SKM-1 (cell line): ENCODE data around the gene ZSCAN12.
"Not testable (repeated sequence)": the region's sequence is repeated elsewhere in the genome, so short reads cannot be mapped to it uniquely, and the experiment has no call there.

Source experiments
- DNase-seq: peaks from one replicate; lab custom pipeline; 2025; ENCODE audit not compliant: unreplicated experiment; lab: John Stamatoyannopoulos, UW

ZSCAN12 gene

GRCh38 chr6:28395918-28396317, 3.6 kb downstream of the ZSCAN12 start:
- DNase-seq, result no peak

GRCh38 chr6:28393912-28394662, 5.5 kb downstream of the ZSCAN12 start:
- DNase-seq, result no peak

- DNase-seq, result no peak
Observed at GRCh38 chr6:28390688-28391087, 8.9 kb downstream of the ZSCAN12 start.

- DNase-seq, result no peak
Observed at GRCh38 chr6:28384143-28384533, 15.4 kb downstream of the ZSCAN12 start.

GRCh38 chr6:28383235-28384142, 16.1 kb downstream of the ZSCAN12 start:
- DNase-seq, result peak; percentile 52

GRCh38 chr6:28380381-28380780, 19.2 kb downstream of the ZSCAN12 start:
- no peak for DNase-seq

GRCh38 chr6:28378644-28379043, 20.9 kb downstream of the ZSCAN12 start:
- no peak for DNase-seq

GRCh38 chr6:28377879-28378278, 21.7 kb downstream of the ZSCAN12 start:
- DNase-seq, result no peak

- DNase-seq, result no peak
Observed at GRCh38 chr6:28373925-28374324, 25.6 kb downstream of the ZSCAN12 start.

GRCh38 chr6:28371706-28372451, 27.7 kb downstream of the ZSCAN12 start:
- DNase-seq, result no peak

- no peak for DNase-seq
Observed at GRCh38 chr6:28371280-28371679, 28.3 kb downstream of the ZSCAN12 start.

GRCh38 chr6:28370440-28370839, 29.1 kb downstream of the ZSCAN12 start:
- DNase-seq, result no peak

- no peak for DNase-seq
Observed at GRCh38 chr6:28369463-28369862, 30.1 kb downstream of the ZSCAN12 start.

- DNase-seq, result no peak
Observed at GRCh38 chr6:28368522-28368921, 31.0 kb downstream of the ZSCAN12 start.

- DNase-seq, result not testable (repeated sequence)
Observed at GRCh38 chr6:28365590-28365989, 34.0 kb downstream of the ZSCAN12 start.

- no peak for DNase-seq
Observed at GRCh38 chr6:28360961-28361360, 38.6 kb downstream of the ZSCAN12 start.

GRCh38 chr6:28359562-28359961, 40.0 kb downstream of the ZSCAN12 start:
- not testable (repeated sequence) for DNase-seq

- DNase-seq, result no peak
Observed at GRCh38 chr6:28357036-28357435, 42.5 kb downstream of the ZSCAN12 start.

GRCh38 chr6:28356666-28357020, 42.9 kb downstream of the ZSCAN12 start:
- DNase-seq, result no peak

GRCh38 chr6:28355743-28356665, 43.5 kb downstream of the ZSCAN12 start:
- peak; percentile 68 for DNase-seq
